ENCODE measurements around the gene RNF138. TPM values are rescaled to one million over a fixed set of nuclear protein-coding genes. Genes with fewer than 3 reads are reported as not detected.

The RNF138 gene
- total RNA-seq, 6 donors from 2014 or later, result 17.8 to 34.5 (median 25.5) TPM

DNA sequence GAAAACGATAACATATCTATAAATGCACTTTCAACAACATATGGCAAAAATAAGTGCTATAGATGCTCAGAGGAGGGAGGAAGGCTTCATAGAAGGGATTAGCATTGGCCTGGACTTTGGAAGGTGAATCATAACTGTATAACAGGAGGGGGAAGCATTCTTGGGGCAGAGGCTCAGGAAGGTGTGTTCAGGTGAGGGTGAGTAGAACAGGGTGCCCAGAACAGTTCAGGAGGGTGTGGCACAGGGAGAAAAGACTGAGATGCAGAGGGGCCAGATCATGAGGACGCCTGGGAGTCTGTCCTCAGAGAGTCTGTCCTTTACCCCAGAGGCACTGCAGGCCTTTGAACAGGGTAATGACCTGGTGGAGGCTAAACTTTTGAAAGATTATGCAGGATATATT, 68.9 kb downstream of the RNF138 start:
- H3K27ac ChIP-seq, result no peak overlapping the region
- ATAC-seq (ENCODE audit: low FRiP score in 2 of 2), result no peak
- H3K27me3 ChIP-seq, result no peaks in the 10 kb centered on the region
- no peaks in the 10 kb centered on the region for H3K9me3 ChIP-seq
- TF ChIP-seq, protein P1, sequence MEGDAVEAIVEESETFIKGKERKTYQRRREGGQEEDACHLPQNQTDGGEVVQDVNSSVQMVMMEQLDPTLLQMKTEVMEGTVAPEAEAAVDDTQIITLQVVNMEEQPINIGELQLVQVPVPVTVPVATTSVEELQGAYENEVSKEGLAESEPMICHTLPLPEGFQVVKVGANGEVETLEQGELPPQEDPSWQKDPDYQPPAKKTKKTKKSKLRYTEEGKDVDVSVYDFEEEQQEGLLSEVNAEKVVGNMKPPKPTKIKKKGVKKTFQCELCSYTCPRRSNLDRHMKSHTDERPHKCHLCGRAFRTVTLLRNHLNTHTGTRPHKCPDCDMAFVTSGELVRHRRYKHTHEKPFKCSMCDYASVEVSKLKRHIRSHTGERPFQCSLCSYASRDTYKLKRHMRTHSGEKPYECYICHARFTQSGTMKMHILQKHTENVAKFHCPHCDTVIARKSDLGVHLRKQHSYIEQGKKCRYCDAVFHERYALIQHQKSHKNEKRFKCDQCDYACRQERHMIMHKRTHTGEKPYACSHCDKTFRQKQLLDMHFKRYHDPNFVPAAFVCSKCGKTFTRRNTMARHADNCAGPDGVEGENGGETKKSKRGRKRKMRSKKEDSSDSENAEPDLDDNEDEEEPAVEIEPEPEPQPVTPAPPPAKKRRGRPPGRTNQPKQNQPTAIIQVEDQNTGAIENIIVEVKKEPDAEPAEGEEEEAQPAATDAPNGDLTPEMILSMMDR (IDR thresholded peaks at IDR 0.05), result no peak
- TF ChIP-seq EP300 (IDR thresholded peaks at IDR 0.05), result no peak
- TF ChIP-seq POLR2AphosphoS5 (IDR thresholded peaks at IDR 0.05), result no peak
- no peak for TF ChIP-seq POLR2A (IDR thresholded peaks at IDR 0.05)
- no peaks in the 10 kb centered on the region for H3K36me3 ChIP-seq
- peaks cover 3 to 11% (median 8%) of the 10 kb centered on the region in 4 donors for H3K4me1 ChIP-seq
- no peak for DNase-seq
- no peak overlapping the region for H3K4me3 ChIP-seq
- 81 to 87% methylated on average over 2 of the region's 2 CpGs for WGBS, 2 donors

DNA sequence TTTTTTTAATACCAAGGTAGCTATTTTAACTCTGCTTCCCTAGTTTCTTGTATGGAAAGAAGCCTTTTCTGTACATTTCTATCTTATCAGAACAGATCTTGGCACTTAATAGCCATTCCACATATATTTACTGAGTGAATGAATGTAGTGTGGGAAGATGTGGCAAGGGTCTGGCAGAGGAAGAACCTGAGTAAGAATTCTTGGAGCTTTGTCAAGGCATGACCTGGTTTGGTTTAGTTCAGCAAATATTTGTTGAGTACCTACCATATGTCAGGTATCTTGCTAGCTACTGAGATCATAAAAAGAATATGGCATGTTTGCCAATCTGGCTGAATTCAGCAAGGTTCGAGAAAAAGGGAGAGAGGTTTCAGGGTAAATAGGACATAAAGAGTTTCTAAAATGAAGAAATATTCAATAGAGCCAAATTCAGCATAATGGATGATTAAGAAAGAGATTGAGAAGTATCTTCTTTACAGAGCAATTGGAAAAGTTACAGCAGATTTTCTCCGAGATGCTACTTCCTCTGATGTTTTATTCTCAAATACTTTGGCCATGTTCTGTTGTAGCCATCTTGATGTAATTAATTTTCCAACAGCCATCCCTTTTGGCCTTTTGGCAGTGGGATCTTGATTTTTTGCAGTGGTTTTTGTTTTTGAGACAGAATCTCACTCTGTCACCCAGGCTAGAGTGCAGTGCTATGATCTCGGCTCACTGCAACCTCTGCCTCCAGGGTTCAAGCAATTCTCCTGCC, 76.5 kb downstream of the RNF138 start:
- Histone ChIP-seq H3K36me3 (no peaks in the 10 kb centered on the region), H3K27me3 (no peaks in the 10 kb centered on the region), H3K27ac (no peak overlapping the region), H3K4me1 (no peaks in the 10 kb centered on the region), H3K4me3 (no peak overlapping the region), H3K9me3 (no peaks in the 10 kb centered on the region)
- TF ChIP-seq POLR2A (IDR thresholded peaks at IDR 0.05) (no peak), EP300 (IDR thresholded peaks at IDR 0.05) (no peak), POLR2AphosphoS5 (IDR thresholded peaks at IDR 0.05) (no peak)
- TF ChIP-seq, protein P1 (IDR thresholded peaks at IDR 0.05), result no peak
- WGBS, 2 donors, result 77 to 80% methylated on average over 3 of the region's 3 CpGs
- ATAC-seq (ENCODE audit: low FRiP score in 2 of 2), result no peak
- DNase-seq, result no peak

DNA sequence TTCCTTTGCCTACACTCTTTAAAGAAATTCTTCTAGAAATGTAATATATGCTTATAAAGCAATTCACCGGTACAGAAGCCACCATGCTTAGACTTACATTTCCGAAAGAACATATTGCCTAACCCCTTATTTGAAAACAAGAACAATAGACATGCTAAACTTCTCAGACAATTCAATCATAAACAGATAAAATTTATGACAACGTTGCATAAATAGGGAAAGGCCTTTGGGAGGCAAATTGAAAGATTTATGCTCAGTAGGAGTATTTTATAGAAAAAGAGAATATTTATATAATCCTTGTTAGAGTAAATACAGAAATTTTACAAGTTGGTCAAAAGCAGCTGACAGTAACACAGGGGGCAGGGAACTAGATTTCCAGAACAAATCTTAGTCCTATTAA, 82.0 kb downstream of the RNF138 start:
- ATAC-seq (ENCODE audit: low FRiP score in 2 of 2), result no peak
- Histone ChIP-seq H3K4me1 (no peaks in the 10 kb centered on the region), H3K27ac (no peak overlapping the region), H3K4me3 (no peak overlapping the region), H3K27me3 (no peaks in the 10 kb centered on the region), H3K36me3 (no peaks in the 10 kb centered on the region), H3K9me3 (no peaks in the 10 kb centered on the region)
- DNase-seq, result no peak
- 77 to 80% methylated on average over 3 of the region's 3 CpGs for WGBS, 2 donors
- TF ChIP-seq POLR2A (IDR thresholded peaks at IDR 0.05) (no peak), POLR2AphosphoS5 (IDR thresholded peaks at IDR 0.05) (no peak), EP300 (IDR thresholded peaks at IDR 0.05) (no peak)
- TF ChIP-seq, protein P1 (IDR thresholded peaks at IDR 0.05), result no peak

DNA sequence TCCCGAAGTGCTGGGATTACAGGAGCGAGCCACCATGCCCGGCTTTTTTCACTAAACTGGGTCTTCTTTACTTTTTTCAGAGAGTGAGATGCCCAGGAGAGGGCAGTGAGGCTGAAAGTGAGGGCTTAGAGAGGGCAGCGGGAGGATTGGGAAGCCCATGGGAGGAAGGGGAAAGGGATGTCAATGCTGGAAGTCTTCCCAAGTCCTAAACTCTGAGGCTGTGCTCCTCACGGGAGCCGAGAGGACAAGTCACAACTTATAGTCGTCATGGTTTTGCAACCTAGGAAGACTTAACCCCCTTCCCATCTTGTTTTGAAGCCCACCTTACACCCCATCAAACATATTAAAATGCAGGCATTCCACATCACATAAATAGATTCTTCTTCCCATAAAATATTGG, 83.0 kb downstream of the RNF138 start:
- no peak overlapping the region for H3K27ac ChIP-seq
- no peaks in the 10 kb centered on the region for H3K9me3 ChIP-seq
- WGBS, 2 donors, result 82 to 84% methylated on average over 7 of the region's 7 CpGs

More for the DNA sequence above, 83.0 kb downstream of the RNF138 start:
- Histone ChIP-seq H3K4me1 (no peaks in the 10 kb centered on the region), H3K4me3 (no peak overlapping the region), H3K27me3 (no peaks in the 10 kb centered on the region), H3K36me3 (no peaks in the 10 kb centered on the region)
- DNase-seq (no peak), ATAC-seq (ENCODE audit: low FRiP score in 2 of 2) (no peak)
- TF ChIP-seq, protein P1 (IDR thresholded peaks at IDR 0.05), result no peak
- TF ChIP-seq POLR2A (IDR thresholded peaks at IDR 0.05) (no peak), POLR2AphosphoS5 (IDR thresholded peaks at IDR 0.05) (no peak), EP300 (IDR thresholded peaks at IDR 0.05) (no peak)

Measured in upper lobe of left lung (tissue), 6 donors.